IMR-90 (cell line): ENCODE results near the gene PRR36. TPM values are rescaled to one million over a fixed set of nuclear protein-coding genes. Genes with fewer than 3 reads are reported as not detected.

Experiments
- ATAC-seq: fragments of 200-7000 bp; cut with Tn5 transposase; 2 replicates; pipeline ENCODE4 v1.9.1; 2020; ENCODE audit warnings: low read depth, mild to moderate bottlenecking, moderate library complexity
- BruUV-seq: library from RNA; stranded (reverse); fragments of 400-500 nt; replicated peaks from 2 replicates; lab custom pipeline; 2021; lab: Mats Ljungman, UMichigan
- CTCF ChIA-PET: fragments of 300-600 bp; formaldehyde crosslinking; extraction: SDS; loops from one replicate; lab custom pipeline; 2021; ENCODE audit warnings: antibody characterized with exemption; lab: Yijun Ruan, JAX
- POLR2A ChIA-PET: fragments of 300-600 bp; sonication (Branson Sonifier 250); formaldehyde crosslinking; loops from one replicate; lab custom pipeline; 2022; ENCODE audit warnings: antibody characterized with exemption; ENCODE audit not compliant: unreplicated experiment; lab: Charles Lee
- DNase-seq: peaks from one replicate; pipeline ENCODE4 v3.0.0; 2013
- H2AFZ ChIP-seq: replicated peaks from 2 replicates; pipeline ENCODE3; 2013; ENCODE audit warnings: low read length, mild to moderate bottlenecking; ENCODE audit not compliant: poor library complexity
- H2AK5ac ChIP-seq: 2 replicates; pipeline ENCODE4 v1.6.1; 2013; ENCODE audit warnings: low read depth, low read length, inconsistent platforms
- H2AK9ac ChIP-seq: replicated peaks from 2 replicates; pipeline ENCODE3; 2013; ENCODE audit warnings: mild to moderate bottlenecking, low read depth, low read length, moderate library complexity; ENCODE audit not compliant: poor library complexity
- H2BK120ac ChIP-seq: 2 replicates; pipeline ENCODE4 v1.6.1; 2013; ENCODE audit warnings: low read depth, low read length, inconsistent platforms
- H2BK15ac ChIP-seq: 3 replicates; pipeline ENCODE4 v1.6.1; 2013; ENCODE audit warnings: low read depth, low read length, inconsistent platforms
- H2BK20ac ChIP-seq: 2 replicates; pipeline ENCODE4 v1.6.1; 2013; ENCODE audit warnings: low read depth, mild to moderate bottlenecking, inconsistent platforms, low read length, moderate library complexity
- H2BK5ac ChIP-seq: 2 replicates; pipeline ENCODE4 v1.6.1; 2013; ENCODE audit warnings: mild to moderate bottlenecking, low read depth, low read length, inconsistent platforms; ENCODE audit not compliant: poor library complexity, severe bottlenecking
- H3K14ac ChIP-seq: replicated peaks from 2 replicates; pipeline ENCODE4 v1.6.1; 2013; ENCODE audit warnings: low read depth, low read length, inconsistent platforms
- H3K18ac ChIP-seq: 2 replicates; pipeline ENCODE4 v1.6.1; 2013; ENCODE audit warnings: low read depth, low read length, control low read depth
- H3K23ac ChIP-seq: 2 replicates; pipeline ENCODE4 v1.6.1; 2013; ENCODE audit warnings: low read depth, low read length, inconsistent platforms
- H3K27ac ChIP-seq: 2 replicates; pipeline ENCODE4 v1.5.1; 2013; ENCODE audit warnings: mild to moderate bottlenecking, control low read depth, low read length; ENCODE audit not compliant: insufficient read depth
- H3K27me3 ChIP-seq: 2 replicates; pipeline ENCODE4 v1.6.1; 2013; ENCODE audit warnings: low read length; ENCODE audit not compliant: control insufficient read depth, insufficient read depth
- H3K36me3 ChIP-seq: 2 replicates; pipeline ENCODE4 v1.6.1; 2013; ENCODE audit warnings: low read length, mixed read lengths; ENCODE audit not compliant: control insufficient read depth, insufficient read depth
- H3K4ac ChIP-seq: 2 replicates; pipeline ENCODE4 v1.6.1; 2013; ENCODE audit warnings: low read depth, low read length, inconsistent platforms
- H3K4me1 ChIP-seq: 2 replicates; pipeline ENCODE4 v1.6.1; 2013; ENCODE audit warnings: low read length, mixed read lengths; ENCODE audit not compliant: control insufficient read depth, insufficient read depth
- H3K4me2 ChIP-seq: 2 replicates; pipeline ENCODE4 v1.6.1; 2013; ENCODE audit warnings: low read depth, mild to moderate bottlenecking, control low read depth, low read length, moderate library complexity
- H3K4me3 ChIP-seq: 2 replicates; pipeline ENCODE4 v1.5.1; 2013; ENCODE audit warnings: low read depth, mild to moderate bottlenecking, control low read depth, low read length, moderate library complexity; ENCODE audit not compliant: insufficient read depth
- H3K56ac ChIP-seq: 2 replicates; pipeline ENCODE4 v1.6.1; 2013; ENCODE audit warnings: low read length, inconsistent platforms; ENCODE audit not compliant: insufficient read depth; ENCODE audit errors: extremely low read depth
- H3K79me1 ChIP-seq, 2 experiments: 2 replicates each; pipeline ENCODE4 v1.6.1; 2013; ENCODE audit warnings: low read length in 2 of 2, inconsistent platforms in 1 of 2, low read depth in 1 of 2
- H3K9ac ChIP-seq: 2 replicates; pipeline ENCODE4 v1.6.1; 2013; ENCODE audit warnings: low read depth, low read length, control low read depth
- H3K9me1 ChIP-seq: 2 replicates; pipeline ENCODE4 v1.6.1; 2013; ENCODE audit warnings: low read length, inconsistent platforms; ENCODE audit not compliant: insufficient read depth
- H3K9me3 ChIP-seq: 2 replicates; pipeline ENCODE4 v1.6.1; 2013; ENCODE audit warnings: low read length; ENCODE audit not compliant: control insufficient read depth, insufficient read depth
- H4K20me1 ChIP-seq: 2 replicates; pipeline ENCODE4 v1.6.1; 2013; ENCODE audit warnings: low read length, inconsistent platforms; ENCODE audit not compliant: insufficient read depth
- H4K5ac ChIP-seq: 2 replicates; pipeline ENCODE4 v1.6.1; 2013; ENCODE audit warnings: mild to moderate bottlenecking, low read depth, low read length, control low read depth
- H4K8ac ChIP-seq, 2 experiments: 2 replicates each; pipeline ENCODE4 v1.6.1; 2013; ENCODE audit warnings: low read depth in 2 of 2, low read length in 2 of 2, control low read depth in 1 of 2, inconsistent platforms in 1 of 2
- H4K91ac ChIP-seq: 2 replicates; pipeline ENCODE4 v1.6.1; 2013; ENCODE audit warnings: low read depth, low read length, inconsistent platforms; ENCODE audit not compliant: insufficient read depth
- RCOR1 ChIP-seq: IDR thresholded peaks from 2 replicates; pipeline ENCODE4 v1.6.1; 2012; ENCODE audit warnings: mild to moderate bottlenecking, low read length, improper control_type of control experiment; ENCODE audit not compliant: insufficient replicate concordance
- WGBS, 2 experiments: methylation state at CpG; one replicate each; pipeline versions ENCODE4 v1.1.5 to v1.1.7; 2013; ENCODE audit warnings: missing lambda C conversion rate in 2 of 2; ENCODE audit not compliant: insufficient read length in 1 of 2; ENCODE audit errors: extremely low coverage in 2 of 2; 5-methylcytosine and 5-hydroxymethylcytosine counted together
- dilution Hi-C: fragments of 300-500 bp; cut with HindIII; formaldehyde crosslinking; loops from one replicate; pipeline ENCODE4 v1.14.3; 2018; ENCODE audit warnings: low sequenced_read_pairs; ENCODE audit not compliant: unreplicated experiment
- in situ Hi-C: fragments of 300-500 bp; cut with MboI; formaldehyde crosslinking; loops from 3 replicates; pipeline ENCODE4 v1.14.3; 2019; ENCODE audit warnings: low sequenced_read_pairs, inconsistent platforms, mixed read lengths
- intact Hi-C: fragments of 100-400 bp; cut with micrococcal nuclease; formaldehyde crosslinking; loops from 2 replicates; pipeline ENCODE4 v1.10.0; 2022
- polyA plus RNA-seq, 3 experiments: library from polyadenylated mRNA; depleted of rRNA; stranded (reverse); fragments of >200 nt; gene quantifications; 2 replicates each; pipeline ENCODE4 v1.2.3, GENCODE V29; 2012; ENCODE audit warnings: low replicate concordance in 1 of 3
- total RNA-seq: library from RNA; depleted of rRNA; stranded (reverse); fragments of >200 nt; gene quantifications from 2 replicates; pipeline ENCODE4 v1.2.3, GENCODE V29; 2012

Gene PRR36
- total and polyA plus RNA-seq, 2 of the 4 experiments (the other 2 are of a cell fraction) = 0.02 TPM; not detected in 1

DNA sequence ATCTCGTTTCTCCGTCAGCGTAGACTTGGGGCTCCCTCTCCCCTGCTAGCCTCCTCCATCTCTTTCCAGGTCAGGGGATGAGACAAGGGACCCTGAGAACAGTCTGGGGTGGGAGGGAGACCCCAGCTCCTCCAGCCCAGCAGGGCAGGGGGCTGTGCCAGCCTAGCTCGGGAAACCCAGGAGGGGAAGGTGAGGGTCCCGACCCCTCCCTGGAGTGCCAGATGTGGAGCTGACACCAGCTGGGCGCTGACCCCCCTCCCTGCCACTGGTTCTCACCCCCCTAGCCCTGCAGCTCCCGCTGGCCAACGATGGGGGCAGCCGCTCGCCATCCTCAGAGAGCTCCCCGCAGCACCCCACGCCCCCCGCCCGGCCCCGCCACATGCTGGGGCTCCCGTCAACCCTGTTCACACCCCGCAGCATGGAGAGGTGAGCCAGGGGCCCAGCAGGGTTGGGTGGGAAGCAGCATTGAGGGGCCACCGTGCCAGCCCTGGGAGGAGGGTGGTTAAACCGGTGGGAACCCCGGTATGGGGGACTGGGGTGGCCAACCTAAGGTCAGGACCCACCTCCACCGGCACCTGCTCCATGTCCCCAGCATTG is 35.4 kb upstream of the PRR36 start:
- Histone ChIP-seq H3K23ac (no peak overlapping the region), H4K20me1 (peaks cover 45% of the 10 kb centered on the region), H3K9ac (no peak overlapping the region), H3K36me3 (peaks cover 34% of the 10 kb centered on the region), H2BK120ac (no peak overlapping the region), H3K14ac (no peak overlapping the region), H4K91ac (no peak overlapping the region), H2AK9ac (no peak overlapping the region), H3K27ac (no peak overlapping the region), H2AFZ (no peak overlapping the region), H3K4me1 (peaks cover 6% of the 10 kb centered on the region), H3K18ac (no peak overlapping the region), H3K56ac (no peak overlapping the region), H4K5ac (no peak overlapping the region), H3K4me2 (no peak overlapping the region), H2BK15ac (no peak overlapping the region), H3K9me1 (peaks cover 4% of the 10 kb centered on the region; the same call in 1 of the 2 replicates), H2BK20ac (no peak overlapping the region), H2AK5ac (no peak overlapping the region), H2BK5ac (no peak overlapping the region), H3K79me1 (peaks cover 7 to 33% of the 10 kb centered on the region in 2 experiments; a peak in 3 of 4 replicates), H3K4me3 (no peak overlapping the region), H3K27me3 (no peaks in the 10 kb centered on the region; the same call in 1 of the 2 replicates), H4K8ac (no peak overlapping the region), H3K9me3 (no peaks in the 10 kb centered on the region), H3K4ac (no peak overlapping the region)
- ChIA-PET POLR2A (no interaction called here), CTCF (no interaction called here)
- dilution Hi-C loops = no loop called here
- intact Hi-C loops = no loop called here
- in situ Hi-C loops = no loop called here
- BruUV-seq = no TSS peak
- no peak for DNase-seq
- no peak for ATAC-seq
- no CpG with 5 or more reads among the region's 21 CpGs for WGBS, 2 experiments
- TF ChIP-seq RCOR1 = no peak
